ENCODE results near the gene NPM3. TPM values are rescaled to one million over a fixed set of nuclear protein-coding genes. Genes with fewer than 3 reads are reported as not detected.
A peak's percentile ranks its signal among the peaks of the same experiment; 100 is the strongest.

Gene NPM3
- total RNA-seq, 1 donor from 2014 or later: 93.1 TPM

GRCh38 chr10:101766753-101767599 lies 16.3 kb downstream of the NPM3 start:
- H3F3A ChIP-seq (ENCODE audit: low read depth): peaks cover 13% of the 10 kb centered on the region
- H3K9ac ChIP-seq: no peak overlapping the region
- Mint-ChIP-seq H3K27me3 (ENCODE audit: insufficient read depth, low read depth) (peaks cover 28% of the 10 kb centered on the region), H3K4me3 (peak overlapping the region; percentile 31), H3K36me3 (no peaks in the 10 kb centered on the region), H3K27ac (no peak overlapping the region), H3K9me3 (no peaks in the 10 kb centered on the region), H3K4me1 (peaks cover 45% of the 10 kb centered on the region)
- peaks cover 33% of the 10 kb centered on the region for H3K4me1 ChIP-seq
- no peak overlapping the region for H2AFZ ChIP-seq (replicated peaks)
- H4K20me1 ChIP-seq (ENCODE audit: low read depth): no peaks in the 10 kb centered on the region
- no peak overlapping the region for H3K4me3 ChIP-seq
- DNase-seq (ENCODE audit: low spot score): no peak
- TF ChIP-seq EZH2 (IDR thresholded peaks at IDR 0.05): no peak
- TF ChIP-seq EZH2phosphoT487 (IDR thresholded peaks at IDR 0.05): no peak
- no peak for TF ChIP-seq CTCF (IDR thresholded peaks at IDR 0.05)
- no peak overlapping the region for H3K27ac ChIP-seq
- H3K4me2 ChIP-seq: no peak overlapping the region
- no peaks in the 10 kb centered on the region for H3K27me3 ChIP-seq
- H3K9me3 ChIP-seq (ENCODE audit: low read depth): no peaks in the 10 kb centered on the region
- H3K79me2 ChIP-seq (ENCODE audit: low read depth): no peaks in the 10 kb centered on the region
- H3K36me3 ChIP-seq: no peaks in the 10 kb centered on the region

GRCh38 chr10:101766306-101766705 lies 16.9 kb downstream of the NPM3 start:
- Histone ChIP-seq H3K4me2 (no peak overlapping the region), H3K27ac (no peak overlapping the region), H3K36me3 (no peaks in the 10 kb centered on the region), H3K27me3 (no peaks in the 10 kb centered on the region), H3K79me2 (ENCODE audit: low read depth) (no peaks in the 10 kb centered on the region), H3K4me3 (no peak overlapping the region), H4K20me1 (ENCODE audit: low read depth) (no peaks in the 10 kb centered on the region), H3K4me1 (peaks cover 26% of the 10 kb centered on the region), H2AFZ (replicated peaks) (no peak overlapping the region), H3K9me3 (ENCODE audit: low read depth) (no peaks in the 10 kb centered on the region), H3K9ac (no peak overlapping the region), H3F3A (ENCODE audit: low read depth) (peaks cover 10% of the 10 kb centered on the region)
- H3K4me3 Mint-ChIP-seq: no peak overlapping the region
- H3K9me3 Mint-ChIP-seq: no peaks in the 10 kb centered on the region
- H3K27ac Mint-ChIP-seq: peak overlapping the region; percentile 81
- no peak for DNase-seq (ENCODE audit: low spot score)
- no peaks in the 10 kb centered on the region for H3K36me3 Mint-ChIP-seq
- peaks cover 41% of the 10 kb centered on the region for H3K4me1 Mint-ChIP-seq
- TF ChIP-seq EZH2phosphoT487 (IDR thresholded peaks at IDR 0.05) (no peak), CTCF (IDR thresholded peaks at IDR 0.05) (no peak), EZH2 (IDR thresholded peaks at IDR 0.05) (no peak)
- H3K27me3 Mint-ChIP-seq (ENCODE audit: insufficient read depth, low read depth): peaks cover 22% of the 10 kb centered on the region

GRCh38 chr10:101763141-101763846 lies 20.0 kb downstream of the NPM3 start:
- H3K4me3 ChIP-seq: no peak overlapping the region
- DNase-seq (ENCODE audit: low spot score): no peak
- H3K4me1 ChIP-seq: peaks cover 34% of the 10 kb centered on the region
- no peaks in the 10 kb centered on the region for H3K79me2 ChIP-seq (ENCODE audit: low read depth)
- no peaks in the 10 kb centered on the region for H4K20me1 ChIP-seq (ENCODE audit: low read depth)
- TF ChIP-seq CTCF (IDR thresholded peaks at IDR 0.05): no peak
- no peak for TF ChIP-seq EZH2phosphoT487 (IDR thresholded peaks at IDR 0.05)
- no peak for TF ChIP-seq EZH2 (IDR thresholded peaks at IDR 0.05)
- peaks cover 28% of the 10 kb centered on the region for H3F3A ChIP-seq (ENCODE audit: low read depth)
- Mint-ChIP-seq H3K9me3 (no peaks in the 10 kb centered on the region), H3K27ac (no peak overlapping the region), H3K4me1 (peaks cover 28% of the 10 kb centered on the region), H3K4me3 (no peak overlapping the region), H3K27me3 (ENCODE audit: insufficient read depth, low read depth) (peaks cover 19% of the 10 kb centered on the region), H3K36me3 (no peaks in the 10 kb centered on the region)
- no peaks in the 10 kb centered on the region for H3K27me3 ChIP-seq
- no peak overlapping the region for H3K27ac ChIP-seq
- no peaks in the 10 kb centered on the region for H3K9me3 ChIP-seq (ENCODE audit: low read depth)
- no peak overlapping the region for H3K9ac ChIP-seq
- H3K36me3 ChIP-seq: no peaks in the 10 kb centered on the region
- H3K4me2 ChIP-seq: no peak overlapping the region
- no peak overlapping the region for H2AFZ ChIP-seq (replicated peaks)
